Breast epithelium (tissue), 3 donors: ENCODE measurements around the gene CDA.

Experiments used
- CTCF ChIP-seq, 3 donors: fragments of 450-650 bp; IDR thresholded peaks; one replicate each; pipeline ENCODE4 v1.5.1; 2016 to 2017; ENCODE audit warnings: antibody characterized with exemption in 3 of 3, mild to moderate bottlenecking in 3 of 3, moderate library complexity in 3 of 3
- POLR2A ChIP-seq: fragments of 450-650 bp; IDR thresholded peaks from one replicate; pipeline ENCODE4 v1.6.1; 2016; ENCODE audit warnings: antibody characterized with exemption, mild to moderate bottlenecking, moderate library complexity
- POLR2AphosphoS5 ChIP-seq, 3 donors: sonication (generic); formaldehyde crosslinking; IDR thresholded peaks; one replicate each; pipeline ENCODE4 v1.6.1; 2017; ENCODE audit warnings: antibody characterized with exemption in 3 of 3

GRCh38 chr1:20569523-20570098, 19.3 kb upstream of the CDA start:
- no peak for TF ChIP-seq POLR2A
- no peak for TF ChIP-seq CTCF (IDR thresholded peaks at IDR 0.05)
- TF ChIP-seq POLR2AphosphoS5 (IDR thresholded peaks at IDR 0.05): no peak
